Fibroblast of skin of abdomen (primary cell): ENCODE results near the gene STK32C.
"Not testable (repeated sequence)": the region's sequence is repeated elsewhere in the genome, so short reads cannot be mapped to it uniquely, and the experiment has no call there.

ENCODE experiments used
- DNase-seq: peaks from one replicate; pipeline ENCODE4 v3.0.0-alpha.2; 2013

The STK32C gene

DNA sequence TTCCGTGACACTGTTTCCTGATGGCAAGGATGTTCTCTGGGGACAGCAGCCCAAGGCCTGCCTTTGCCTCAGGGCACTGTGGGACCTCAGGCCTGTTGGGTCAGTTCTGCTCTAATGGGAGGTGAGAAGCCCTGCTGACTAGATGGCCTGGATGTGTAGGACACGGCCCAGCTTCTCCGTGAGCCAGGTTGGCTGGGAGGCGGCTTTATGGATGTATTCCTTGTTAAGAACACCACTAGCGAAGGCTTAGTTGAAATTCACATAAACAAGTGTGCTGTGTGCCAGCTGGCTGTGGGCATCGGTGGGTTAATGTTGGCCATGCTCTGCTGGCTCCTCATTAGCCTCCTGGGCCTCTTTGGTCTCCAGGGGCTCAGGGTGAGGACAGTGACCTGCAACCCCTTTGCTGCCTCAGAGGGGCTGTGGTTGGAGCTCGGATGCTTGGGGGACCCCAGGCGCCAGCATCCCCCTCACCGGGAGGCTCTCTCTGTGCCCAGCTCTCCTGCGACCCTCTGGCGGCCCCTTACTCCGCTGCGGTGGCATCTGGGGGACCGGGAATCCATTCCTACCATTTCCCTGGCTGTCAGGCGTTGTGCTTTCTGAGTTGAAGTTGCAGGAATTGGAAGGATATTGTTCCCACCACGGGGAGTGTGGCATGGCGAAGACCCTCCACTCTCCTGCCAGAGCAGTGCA lies 143.8 kb downstream of the STK32C start:
- no peak for DNase-seq

DNA sequence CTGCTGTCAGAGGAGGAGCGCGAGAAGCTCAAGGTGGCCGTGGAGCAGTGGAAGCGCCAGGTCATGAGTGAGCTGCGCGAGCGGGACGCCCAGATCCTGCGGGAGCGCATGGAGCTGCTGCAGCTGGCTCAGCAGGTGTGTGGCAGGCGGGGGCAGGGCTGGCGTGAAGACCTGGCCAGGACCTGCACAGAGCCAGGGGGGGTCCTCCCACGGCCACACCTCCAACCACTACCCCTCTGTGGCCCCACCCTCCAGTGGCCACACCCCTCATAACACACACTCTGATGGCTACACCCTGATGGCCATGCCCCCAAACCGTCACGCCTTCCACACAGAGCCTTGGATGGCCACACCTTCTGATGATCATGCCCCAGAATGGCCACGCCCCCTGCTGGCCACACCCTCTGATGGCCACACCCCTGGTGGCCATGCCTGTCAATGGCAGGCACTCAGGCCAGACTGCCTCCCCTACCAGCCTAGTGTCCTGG lies 144.4 kb downstream of the STK32C start:
- DNase-seq = no peak

DNA sequence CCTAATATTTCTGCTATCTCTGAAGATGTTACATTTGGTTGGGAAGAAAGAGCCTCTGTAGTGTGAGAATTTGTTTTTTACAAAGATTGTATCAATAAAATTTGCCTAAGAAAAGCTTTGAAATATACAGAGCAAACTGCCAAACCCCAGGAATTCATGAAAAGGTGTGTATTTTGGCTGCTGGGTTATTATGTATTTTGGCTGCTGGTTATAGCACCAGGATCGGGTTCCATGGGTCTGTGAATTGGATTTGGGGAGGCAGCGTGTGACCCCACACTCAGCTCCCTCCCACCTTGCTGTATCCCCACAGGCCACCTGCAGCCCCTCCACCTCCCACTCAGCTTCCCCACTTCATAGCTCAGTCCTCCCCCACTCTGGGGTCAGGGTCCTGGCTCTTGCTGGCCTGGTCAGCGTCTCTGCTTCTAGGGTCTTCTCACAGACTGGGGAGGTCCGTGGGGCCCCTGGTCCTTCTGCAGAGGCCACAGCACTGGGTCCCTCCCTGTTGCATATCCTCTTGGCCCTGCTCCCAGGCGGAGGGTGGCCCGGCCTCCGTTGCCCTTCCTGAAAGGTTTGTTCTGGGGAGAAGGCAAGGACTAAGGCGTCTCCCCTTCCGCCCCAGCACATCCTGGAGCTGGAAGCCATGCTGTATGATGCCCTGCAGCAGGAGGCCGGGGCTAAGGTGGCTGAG lies 145.0 kb downstream of the STK32C start:
- DNase-seq = no peak

DNA sequence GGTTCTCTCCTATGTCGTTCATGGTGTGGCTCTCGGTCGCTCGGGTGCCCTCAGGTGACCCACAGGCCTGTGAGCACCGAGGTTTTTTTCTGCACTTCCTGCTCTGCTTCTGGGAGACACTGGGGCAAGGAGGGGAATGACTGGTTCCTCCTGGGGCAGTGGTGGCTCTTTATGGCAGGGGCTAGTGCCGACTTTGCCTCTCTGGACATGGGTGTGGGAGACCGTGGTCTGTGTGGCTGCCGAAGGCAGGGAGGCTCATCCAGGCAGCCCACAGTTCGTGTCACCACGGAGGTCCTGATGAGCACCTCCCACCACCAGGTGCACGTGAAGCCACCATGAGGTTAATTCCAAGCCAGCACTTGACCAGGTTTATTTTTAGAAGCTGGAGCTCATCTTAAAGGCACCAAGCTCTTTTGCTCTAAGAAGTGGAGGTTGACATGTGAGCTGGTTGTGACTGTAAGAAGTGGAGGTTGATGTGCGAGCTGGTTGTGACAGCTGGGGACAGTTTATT lies 145.7 kb downstream of the STK32C start:
- no peak for DNase-seq

DNA sequence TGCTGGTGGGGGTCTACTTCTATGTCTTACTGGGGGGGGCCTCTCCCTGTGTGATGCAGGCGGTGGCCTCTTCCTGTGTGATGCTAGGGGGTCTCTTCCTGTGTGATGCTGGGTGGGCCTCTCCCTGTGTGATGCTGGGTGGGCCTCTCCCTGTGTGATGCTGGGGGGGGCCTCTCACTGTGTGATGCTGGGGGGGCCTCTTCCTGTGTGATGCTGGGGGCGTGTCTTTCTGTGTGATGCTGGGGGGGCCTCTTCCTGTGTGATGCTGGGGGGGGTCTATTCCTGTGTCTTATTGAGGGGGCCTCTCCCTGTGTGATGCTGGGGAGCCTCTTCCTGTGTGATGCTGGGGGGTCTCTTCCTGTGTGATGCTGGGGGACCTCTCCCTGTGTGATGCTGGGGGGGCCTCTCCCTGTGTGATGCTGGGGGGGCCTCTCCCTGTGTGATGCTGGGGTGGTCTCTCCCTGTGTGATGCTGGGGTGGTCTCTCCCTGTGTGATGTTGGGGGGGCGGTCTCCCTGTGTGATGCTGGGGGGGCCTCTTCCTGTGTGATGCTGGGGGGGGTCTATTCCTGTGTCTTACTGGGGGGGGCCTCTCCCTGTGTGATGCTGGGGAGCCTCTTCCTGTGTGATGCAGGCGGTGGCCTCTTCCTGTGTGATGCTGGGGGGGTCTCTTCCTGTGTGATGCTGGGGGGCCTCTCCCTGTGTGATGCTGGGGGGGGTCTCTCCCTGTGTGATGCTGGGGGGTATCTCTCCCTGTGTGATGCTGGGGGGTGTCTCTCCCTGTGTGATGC lies 146.7 kb downstream of the STK32C start:
- not testable (repeated sequence) for DNase-seq

DNA sequence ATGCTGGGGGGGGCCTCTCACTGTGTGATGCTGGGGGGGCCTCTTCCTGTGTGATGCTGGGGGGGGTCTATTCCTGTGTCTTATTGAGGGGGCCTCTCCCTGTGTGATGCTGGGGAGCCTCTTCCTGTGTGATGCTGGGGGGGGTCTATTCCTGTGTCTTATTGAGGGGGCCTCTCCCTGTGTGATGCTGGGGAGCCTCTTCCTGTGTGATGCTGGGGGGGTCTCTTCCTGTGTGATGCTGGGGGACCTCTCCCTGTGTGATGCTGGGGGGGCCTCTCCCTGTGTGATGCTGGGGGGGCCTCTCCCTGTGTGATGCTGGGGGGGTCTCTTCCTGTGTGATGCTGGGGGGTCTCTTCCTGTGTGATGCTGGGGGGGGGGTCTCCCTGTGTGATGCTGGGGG lies 147.5 kb downstream of the STK32C start:
- DNase-seq = not testable (repeated sequence)

DNA sequence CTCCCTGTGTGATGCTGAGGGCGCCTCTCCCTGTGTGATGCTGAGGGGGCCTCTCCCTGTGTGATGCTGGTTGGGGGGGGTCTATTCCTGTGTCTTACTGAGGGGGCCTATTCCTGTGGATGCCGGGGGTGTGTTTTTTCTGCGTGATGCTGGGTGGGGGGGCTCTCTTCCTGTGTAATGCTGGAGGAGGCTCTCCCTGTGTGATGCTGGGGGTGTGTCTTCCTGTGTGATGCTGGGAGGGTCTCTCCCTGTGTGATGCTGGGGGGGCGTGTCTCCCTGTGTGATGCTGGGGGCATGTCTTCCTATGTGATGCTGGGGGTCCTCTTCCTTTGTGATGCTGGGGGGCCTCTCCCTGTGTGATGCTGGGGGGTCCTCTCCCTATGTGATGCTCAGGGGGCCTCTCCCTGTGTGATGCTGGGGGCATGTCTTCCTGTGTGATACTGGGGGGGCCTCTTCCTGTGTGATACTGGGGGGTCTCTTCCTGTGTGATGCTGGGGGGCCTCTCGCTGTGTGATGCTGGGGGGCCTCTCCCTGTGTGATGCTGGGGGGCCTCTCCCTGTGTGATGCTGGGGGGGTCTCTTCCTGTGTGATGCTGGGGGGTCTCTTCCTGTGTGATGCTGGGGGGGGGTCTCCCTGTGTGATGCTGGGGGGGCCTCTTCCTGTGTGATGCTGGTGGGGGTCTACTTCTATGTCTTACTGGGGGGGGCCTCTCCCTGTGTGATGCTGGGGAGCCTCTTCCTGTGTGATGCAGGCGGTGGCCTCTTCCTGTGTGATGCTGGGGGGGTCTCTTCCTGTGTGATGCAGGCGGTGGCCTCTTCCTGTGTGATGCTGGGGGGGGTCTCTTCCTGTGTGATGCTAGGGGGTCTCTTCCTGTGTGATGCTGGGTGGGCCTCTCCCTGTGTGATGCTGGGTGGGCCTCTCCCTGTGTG lies 148.2 kb downstream of the STK32C start:
- DNase-seq = not testable (repeated sequence)

DNA sequence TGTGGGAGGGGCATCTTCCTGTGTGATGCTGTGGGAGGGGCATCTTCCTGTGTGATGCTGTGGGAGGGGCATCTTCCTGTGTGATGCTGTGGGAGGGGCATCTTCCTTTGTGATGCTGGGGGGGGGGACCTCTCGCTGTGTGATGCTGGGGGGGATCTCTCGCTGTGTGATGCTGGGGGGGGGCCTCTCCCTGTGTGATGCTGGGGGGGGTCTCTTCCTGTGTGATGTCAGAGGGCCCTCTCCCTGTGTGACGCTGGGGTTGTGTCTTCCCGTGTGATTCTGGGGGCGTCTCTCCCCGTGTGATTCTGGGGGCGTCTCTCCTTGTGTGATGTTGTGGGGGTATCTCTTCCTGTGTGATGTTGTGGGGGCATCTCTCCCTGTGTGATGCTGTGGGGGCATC lies 148.9 kb downstream of the STK32C start:
- no peak for DNase-seq

DNA sequence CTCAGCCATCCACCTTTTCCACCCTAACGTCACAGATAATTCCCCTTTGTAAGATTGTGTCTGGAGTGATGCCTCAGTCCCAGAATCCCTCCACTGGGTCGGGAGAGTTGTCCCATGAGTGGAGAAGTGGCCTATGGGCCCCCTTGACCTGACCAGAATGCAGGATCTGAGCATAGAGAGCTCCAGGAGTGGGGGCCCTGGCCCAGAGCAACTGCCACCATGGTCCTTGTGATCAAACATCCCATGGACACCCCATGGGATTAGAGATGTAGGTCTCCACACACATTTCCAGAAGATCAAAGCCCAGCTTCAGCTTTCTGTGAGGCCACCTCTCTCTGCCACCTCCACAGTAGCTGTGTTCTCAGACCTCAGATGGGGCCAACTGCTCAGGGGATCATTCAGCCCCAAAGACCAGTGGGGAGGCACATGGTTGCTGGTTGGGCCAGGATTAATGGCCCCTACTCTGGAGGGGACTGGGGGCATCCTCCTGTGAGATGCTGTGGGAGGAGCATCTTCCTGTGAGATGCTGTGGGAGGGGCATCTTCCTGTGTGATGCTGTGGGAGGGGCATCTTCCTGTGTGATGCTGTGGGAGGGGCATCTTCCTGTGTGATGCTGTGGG lies 149.5 kb downstream of the STK32C start:
- no peak for DNase-seq
